Gastrocnemius medialis (tissue), 4 donors: ENCODE data around the gene RFFL.

ENCODE experiments used
- CTCF ChIP-seq, 5 experiments: fragments of 450-650 bp in 3 of 5; fragments of 200-600 bp in 2 of 5; sonication (generic) in 2 of 5; IDR thresholded peaks in 4 of 5; conservative IDR thresholded peaks in 1 of 5; 1 replicate in 4 of 5; 2 replicates in 1 of 5; pipeline ENCODE4 v1.5.1; 2016 to 2019; ENCODE audit warnings: antibody characterized with exemption in 5 of 5, mild to moderate bottlenecking in 3 of 5, moderate library complexity in 3 of 5
- POLR2A ChIP-seq, 2 donors: fragments of 450-650 bp; IDR thresholded peaks; one replicate each; pipeline ENCODE4 v1.6.1; 2017; ENCODE audit warnings: antibody characterized with exemption in 2 of 2, mild to moderate bottlenecking in 2 of 2, moderate library complexity in 2 of 2

GRCh38 chr17:35084987-35085386, 21.5 kb upstream of the RFFL start:
- no peak for TF ChIP-seq CTCF (IDR thresholded peaks at IDR 0.05 in 4 of 5, conservative IDR thresholded peaks at IDR 0.05 in 1 of 5)
- TF ChIP-seq POLR2A (IDR thresholded peaks at IDR 0.05): no peak
